Activated T-cell treated with anti-CD3 and anti-CD28 coated beads, Interleukin-2, amount 50 U/mL, for 4 hours (primary cell): ENCODE results near the gene GSTM1. TPM values are rescaled to one million over a fixed set of nuclear protein-coding genes. Genes with fewer than 3 reads are reported as not detected.
A peak's percentile ranks its signal among the peaks of the same experiment; 100 is the strongest.
"Not testable (repeated sequence)": the region's sequence is repeated elsewhere in the genome, so short reads cannot be mapped to it uniquely, and the experiment has no call there.

Experiments used
- ATAC-seq, 2 donors: fragments of 200-7000 bp; cut with Tn5 transposase; one replicate each; pipeline ENCODE4 v1.10.0; 2021
- DNase-seq: peaks from one replicate; pipeline ENCODE4 v3.0.0-alpha.2; 2020
- H3K27me3 Mint-ChIP-seq: one replicate; pipeline ENCODE4 v1.8.0; 2021; ENCODE audit warnings: low read depth, mixed read lengths
- H3K36me3 Mint-ChIP-seq: one replicate; pipeline ENCODE4 v1.8.0; 2022; ENCODE audit warnings: mixed read lengths; ENCODE audit not compliant: insufficient read depth
- H3K4me1 Mint-ChIP-seq: one replicate; pipeline ENCODE4 v1.8.0; 2021; ENCODE audit warnings: low read depth, mixed read lengths
- H3K4me3 Mint-ChIP-seq: one replicate; pipeline ENCODE4 v1.8.0; 2021; ENCODE audit warnings: mild to moderate bottlenecking, moderate library complexity, mixed read lengths
- H3K9me3 Mint-ChIP-seq: one replicate; pipeline ENCODE4 v1.8.0; 2021; ENCODE audit warnings: mixed read lengths
- total RNA-seq, 3 donors: library from RNA; stranded (reverse); gene quantifications; one replicate each; pipeline ENCODE4 v1.2.1, GENCODE V29; 2021

Gene GSTM1
- total RNA-seq, 3 donors from 2014 or later = 30.4 to 60.0 TPM; not detected in 1

DNA sequence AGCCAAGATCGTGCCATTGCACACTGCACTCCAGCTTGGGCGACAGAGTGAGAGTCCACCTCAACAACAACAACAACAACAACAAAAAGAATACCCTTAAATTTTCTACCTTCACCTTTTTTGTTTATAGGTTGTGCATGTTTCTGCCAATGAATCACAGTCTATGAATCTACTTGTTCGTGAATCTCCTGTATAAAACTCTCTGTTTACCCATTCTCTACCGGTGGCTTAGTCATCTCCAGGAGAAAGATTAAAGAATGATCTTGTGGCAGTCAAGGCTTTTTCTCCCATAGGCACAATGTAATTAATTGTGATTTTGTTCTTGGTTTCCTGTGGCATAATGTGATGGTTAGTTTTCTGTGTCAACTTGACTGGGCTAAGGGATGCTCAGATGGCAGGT is 10.2 kb downstream of the GSTM1 start:
- not testable (repeated sequence) for DNase-seq, ATAC-seq, H3K36me3 Mint-ChIP-seq, H3K27me3 Mint-ChIP-seq, H3K4me3 Mint-ChIP-seq, H3K9me3 Mint-ChIP-seq, H3K4me1 Mint-ChIP-seq

- not testable (repeated sequence) for ATAC-seq, H3K27me3 Mint-ChIP-seq, H3K4me3 Mint-ChIP-seq, DNase-seq, H3K36me3 Mint-ChIP-seq, H3K9me3 Mint-ChIP-seq, H3K4me1 Mint-ChIP-seq
Observed at GRCh38 chr1:109702940-109703339, 15.3 kb downstream of the GSTM1 start.

DNA sequence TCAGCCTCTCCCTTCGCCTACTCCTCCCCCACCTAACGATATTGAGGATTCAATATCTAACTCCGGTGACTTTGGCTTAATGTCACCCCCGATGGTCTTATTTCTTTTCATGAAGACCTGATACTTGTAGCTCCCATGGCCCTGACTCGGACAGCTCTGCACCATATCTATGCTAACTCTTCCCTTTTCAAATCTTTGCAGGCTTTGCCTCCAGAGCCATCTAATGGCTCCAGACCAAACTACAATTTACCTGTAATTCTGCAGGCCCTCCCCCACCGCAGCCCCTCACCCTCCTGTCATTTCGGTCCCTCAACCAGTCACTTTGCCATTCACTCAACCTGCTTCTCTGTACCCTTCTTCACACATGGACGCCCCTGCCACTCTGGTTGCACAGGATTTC is 16.6 kb downstream of the GSTM1 start:
- H3K4me3 Mint-ChIP-seq = no peak overlapping the region
- H3K9me3 Mint-ChIP-seq = peaks cover 17% of the 10 kb centered on the region
- DNase-seq = no peak
- H3K4me1 Mint-ChIP-seq = no peaks in the 10 kb centered on the region
- H3K27me3 Mint-ChIP-seq = no peaks in the 10 kb centered on the region
- ATAC-seq = no peak
- H3K36me3 Mint-ChIP-seq = peaks cover 11% of the 10 kb centered on the region

- DNase-seq = no peak
- Mint-ChIP-seq H3K36me3 (peaks cover 14% of the 10 kb centered on the region), H3K4me3 (no peak overlapping the region), H3K9me3 (peaks cover 21% of the 10 kb centered on the region), H3K4me1 (no peaks in the 10 kb centered on the region), H3K27me3 (no peaks in the 10 kb centered on the region)
- no peak for ATAC-seq
Observed at GRCh38 chr1:109705411-109705810, 17.8 kb downstream of the GSTM1 start.

- H3K4me1 Mint-ChIP-seq, H3K4me3 Mint-ChIP-seq, ATAC-seq, DNase-seq: not testable (repeated sequence)
- peaks cover 14% of the 10 kb centered on the region for H3K36me3 Mint-ChIP-seq
- peaks cover 17% of the 10 kb centered on the region for H3K27me3 Mint-ChIP-seq
- peaks cover 17% of the 10 kb centered on the region for H3K9me3 Mint-ChIP-seq
Observed at GRCh38 chr1:109708949-109709348, 21.3 kb downstream of the GSTM1 start.

DNA sequence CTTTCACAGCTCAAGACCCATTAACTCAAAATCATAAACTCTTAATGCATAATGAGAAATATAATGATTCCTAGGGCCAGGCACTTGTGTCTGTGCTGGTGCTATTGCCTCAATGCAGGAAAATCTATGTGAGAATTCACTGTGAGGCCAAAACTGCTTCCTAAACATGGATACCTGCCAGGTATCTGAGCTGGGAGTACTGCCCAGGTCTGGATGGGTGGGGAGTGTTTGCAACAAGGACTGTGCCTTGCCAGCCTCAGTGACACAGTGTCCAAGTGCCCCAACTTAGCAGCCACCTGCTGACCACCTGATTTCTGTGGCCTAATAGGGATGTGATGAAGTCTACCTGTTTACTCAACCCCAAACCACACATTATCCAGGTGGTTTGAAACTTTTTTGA is 22.2 kb downstream of the GSTM1 start:
- peaks cover 11% of the 10 kb centered on the region for H3K36me3 Mint-ChIP-seq
- peaks cover 22% of the 10 kb centered on the region for H3K27me3 Mint-ChIP-seq
- not testable (repeated sequence) for ATAC-seq, H3K4me3 Mint-ChIP-seq, DNase-seq, H3K4me1 Mint-ChIP-seq
- peaks cover 17% of the 10 kb centered on the region for H3K9me3 Mint-ChIP-seq

GRCh38 chr1:109711593-109712320 is 24.1 kb downstream of the GSTM1 start, which contains the start of gene GSTM5:
Gene GSTM5 (plus strand): TSS chr1:109712251. CDS start chr1:109712313, 62 bp downstream.
- peak within 1 kb of the TSS; percentile 72 for H3K4me3 Mint-ChIP-seq
- not testable (repeated sequence) for H3K4me1 Mint-ChIP-seq, DNase-seq
- peaks cover 17% of the 10 kb centered on the region for H3K9me3 Mint-ChIP-seq
- ATAC-seq = peak; percentile 71 to 72
- H3K36me3 Mint-ChIP-seq = peaks cover 11% of the 10 kb centered on the region
- H3K27me3 Mint-ChIP-seq = peaks cover 24% of the 10 kb centered on the region

DNA sequence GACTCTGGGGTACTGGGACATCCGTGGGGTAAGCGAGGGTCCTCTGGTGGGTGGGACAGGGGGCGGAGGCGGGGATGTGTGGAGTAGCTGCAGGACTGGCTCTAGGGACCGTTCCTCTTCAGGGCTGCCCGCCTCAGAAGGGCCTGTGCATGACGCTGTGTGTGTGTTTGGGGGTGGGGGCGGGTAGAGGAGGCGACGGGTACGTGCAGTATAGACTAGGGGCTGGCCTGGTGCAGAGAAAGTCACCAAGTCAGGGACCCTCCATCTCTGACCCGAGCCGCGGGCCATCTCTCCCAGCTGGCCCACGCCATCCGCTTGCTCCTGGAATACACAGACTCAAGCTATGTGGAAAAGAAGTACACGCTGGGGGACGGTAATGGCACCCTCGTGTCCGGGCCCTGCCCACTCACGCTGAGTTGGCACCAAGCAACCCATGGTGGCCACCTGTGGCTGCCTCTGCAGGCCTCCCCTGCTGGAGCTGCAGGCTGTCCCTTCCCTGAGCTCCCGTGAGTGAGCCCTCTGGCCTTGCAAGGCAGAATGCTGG is 24.8 kb downstream of the GSTM1 start:
- H3K4me3 Mint-ChIP-seq = no peak overlapping the region
- no peaks in the 10 kb centered on the region for H3K4me1 Mint-ChIP-seq
- peaks cover 27% of the 10 kb centered on the region for H3K27me3 Mint-ChIP-seq
- peaks cover 17% of the 10 kb centered on the region for H3K9me3 Mint-ChIP-seq
- no peak for DNase-seq
- H3K36me3 Mint-ChIP-seq = peaks cover 8% of the 10 kb centered on the region
- ATAC-seq = no peak

GRCh38 chr1:109713636-109714035 is 26.0 kb downstream of the GSTM1 start:
- H3K27me3 Mint-ChIP-seq = peaks cover 29% of the 10 kb centered on the region
- peaks cover 10% of the 10 kb centered on the region for H3K9me3 Mint-ChIP-seq
- H3K4me3 Mint-ChIP-seq = no peak overlapping the region
- H3K36me3 Mint-ChIP-seq = peaks cover 5% of the 10 kb centered on the region
- no peak for DNase-seq
- no peaks in the 10 kb centered on the region for H3K4me1 Mint-ChIP-seq
- ATAC-seq = no peak

DNA sequence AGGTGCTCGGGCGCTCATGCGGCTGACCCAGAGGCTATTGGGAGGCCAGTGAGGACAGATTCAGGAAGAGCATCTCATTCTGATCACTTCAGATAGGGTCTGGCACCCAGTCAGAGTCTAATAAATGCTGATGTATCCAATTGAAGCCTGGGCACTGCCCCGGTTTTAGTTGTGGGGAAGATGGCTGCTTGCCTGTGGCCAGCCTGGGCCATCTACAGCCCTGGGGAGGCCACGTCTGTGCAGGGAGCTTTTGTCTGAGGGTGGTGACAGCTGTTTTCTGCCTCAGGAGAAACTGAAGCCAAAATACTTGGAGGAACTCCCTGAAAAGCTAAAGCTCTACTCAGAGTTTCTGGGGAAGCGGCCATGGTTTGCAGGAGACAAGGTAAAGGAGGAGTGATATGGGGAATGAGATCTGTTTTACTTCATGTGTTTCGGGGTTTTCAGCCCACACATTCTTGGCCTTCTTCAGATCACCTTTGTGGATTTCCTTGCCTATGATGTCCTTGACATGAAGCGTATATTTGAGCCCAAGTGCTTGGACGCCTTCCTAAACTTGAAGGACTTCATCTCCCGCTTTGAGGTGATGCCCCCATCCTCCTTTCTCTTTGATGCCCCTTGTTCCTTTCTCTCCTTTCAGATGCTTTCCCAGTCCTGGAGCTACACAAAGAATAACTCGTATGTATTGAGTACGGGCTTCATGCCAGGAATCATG is 27.2 kb downstream of the GSTM1 start:
- DNase-seq = no peak
- Mint-ChIP-seq H3K4me3 (no peak overlapping the region), H3K27me3 (peaks cover 29% of the 10 kb centered on the region), H3K9me3 (no peaks in the 10 kb centered on the region), H3K36me3 (no peaks in the 10 kb centered on the region), H3K4me1 (no peaks in the 10 kb centered on the region)
- no peak for ATAC-seq

GRCh38 chr1:109716121-109716520 is 28.5 kb downstream of the GSTM1 start:
- H3K36me3 Mint-ChIP-seq = no peaks in the 10 kb centered on the region
- peaks cover 29% of the 10 kb centered on the region for H3K27me3 Mint-ChIP-seq
- ATAC-seq (no peak), DNase-seq (no peak)
- no peaks in the 10 kb centered on the region for H3K4me1 Mint-ChIP-seq
- H3K9me3 Mint-ChIP-seq = no peaks in the 10 kb centered on the region
- no peak overlapping the region for H3K4me3 Mint-ChIP-seq

- DNase-seq (no peak), ATAC-seq (no peak)
- Mint-ChIP-seq H3K27me3 (peaks cover 29% of the 10 kb centered on the region), H3K4me3 (no peak overlapping the region), H3K36me3 (no peaks in the 10 kb centered on the region), H3K9me3 (no peaks in the 10 kb centered on the region), H3K4me1 (no peaks in the 10 kb centered on the region)
Observed at GRCh38 chr1:109716570-109717090, 29.0 kb downstream of the GSTM1 start.

DNA sequence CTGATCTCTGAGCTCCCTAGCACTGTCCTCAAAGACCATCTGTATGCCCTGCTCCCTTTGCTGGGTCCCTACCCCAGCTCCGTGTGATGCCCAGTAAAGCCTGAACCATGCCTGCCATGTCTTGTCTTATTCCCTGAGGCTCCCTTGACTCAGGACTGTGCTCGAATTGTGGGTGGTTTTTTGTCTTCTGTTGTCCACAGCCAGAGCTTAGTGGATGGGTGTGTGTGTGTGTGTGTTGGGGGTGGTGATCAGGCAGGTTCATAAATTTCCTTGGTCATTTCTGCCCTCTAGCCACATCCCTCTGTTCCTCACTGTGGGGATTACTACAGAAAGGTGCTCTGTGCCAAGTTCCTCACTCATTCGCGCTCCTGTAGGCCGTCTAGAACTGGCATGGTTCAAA is 30.1 kb downstream of the GSTM1 start:
- Mint-ChIP-seq H3K36me3 (no peaks in the 10 kb centered on the region), H3K27me3 (peaks cover 20% of the 10 kb centered on the region), H3K9me3 (no peaks in the 10 kb centered on the region), H3K4me1 (no peaks in the 10 kb centered on the region), H3K4me3 (no peak overlapping the region)
- no peak for DNase-seq
- no peak for ATAC-seq

DNA sequence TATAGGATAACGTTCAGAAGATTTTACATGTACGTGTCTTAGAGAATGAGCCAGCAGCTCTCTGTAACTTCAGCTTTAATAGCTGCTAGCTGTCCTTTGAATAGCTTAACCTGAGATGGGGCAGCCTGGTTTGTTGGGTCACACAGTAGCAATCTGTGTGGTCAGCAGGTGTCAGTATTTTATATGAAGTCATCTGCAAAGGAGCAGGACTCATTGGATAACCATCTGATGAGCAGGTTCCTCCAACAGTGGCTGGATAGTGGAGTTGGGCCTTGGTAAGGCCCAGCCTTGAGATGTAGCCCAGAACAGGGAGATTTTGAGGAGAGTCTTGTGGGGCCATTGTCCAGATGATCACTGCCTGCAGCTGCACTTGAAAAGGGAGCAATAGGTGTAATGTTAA is 30.9 kb downstream of the GSTM1 start:
- DNase-seq = no peak
- Mint-ChIP-seq H3K9me3 (no peaks in the 10 kb centered on the region), H3K36me3 (no peaks in the 10 kb centered on the region), H3K27me3 (peaks cover 17% of the 10 kb centered on the region), H3K4me1 (no peaks in the 10 kb centered on the region), H3K4me3 (no peak overlapping the region)
- no peak for ATAC-seq
